HEK293 (cell line): Measurements from ENCODE around the gene PAM.

Experiments
- CTCF ChIA-PET: fragments of 350-600 bp; formaldehyde crosslinking; extraction: SDS; loops from one replicate; lab custom pipeline; 2021; ENCODE audit warnings: antibody characterized with exemption; lab: Yijun Ruan, JAX
- POLR2A ChIA-PET: fragments of 300-600 bp; formaldehyde crosslinking; extraction: SDS; loops from one replicate; lab custom pipeline; 2020; ENCODE audit warnings: antibody characterized with exemption, inconsistent platforms; lab: Yijun Ruan, JAX
- H3K27ac ChIP-seq: fragments of 200-500 bp; sonication (Bioruptor generic); 2 replicates; pipeline ENCODE4 v1.5.1; 2014; ENCODE audit warnings: low read depth, low read length, control low read depth, inconsistent platforms; ENCODE audit errors: extremely low read depth
- H3K36me3 ChIP-seq, 2 experiments: fragments of 200-500 bp in 1 of 2; sonication (Bioruptor generic) in 1 of 2; 1 replicate in 1 of 2; 2 replicates in 1 of 2; pipeline ENCODE4 v1.5.1; 2014 to 2017; ENCODE audit warnings: inconsistent platforms in 2 of 2, low read length in 2 of 2; ENCODE audit not compliant: control insufficient read depth in 2 of 2, insufficient read depth in 1 of 2
- H3K4me1 ChIP-seq: fragments of 200-500 bp; sonication (Bioruptor generic); 2 replicates; pipeline ENCODE4 v1.5.1; 2014; ENCODE audit warnings: mild to moderate bottlenecking, low read length, inconsistent platforms; ENCODE audit not compliant: control insufficient read depth, insufficient read depth
- H3K4me3 ChIP-seq: 2 replicates; pipeline ENCODE4 v1.5.1; 2011; ENCODE audit warnings: low read depth, mild to moderate bottlenecking, control low read depth, low read length, moderate library complexity
- H3K9me3 ChIP-seq: fragments of 200-500 bp; sonication (Bioruptor generic); 2 replicates; pipeline ENCODE4 v1.5.1; 2014; ENCODE audit warnings: low read depth, low read length, inconsistent platforms; ENCODE audit not compliant: control insufficient read depth, insufficient read depth
- KLF1 ChIP-seq: fragments of 450-650 bp; formaldehyde crosslinking; IDR thresholded peaks from 2 replicates; pipeline ENCODE4 v1.5.1; 2016; ENCODE audit warnings: missing biosample characterization, missing genetic modification characterization
- KLF7 ChIP-seq: fragments of 450-650 bp; formaldehyde crosslinking; IDR thresholded peaks from 2 replicates; pipeline ENCODE4 v1.5.1; 2016; ENCODE audit warnings: missing biosample characterization, missing genetic modification characterization, borderline replicate concordance
- TRIM28 ChIP-seq: IDR thresholded peaks from 2 replicates; pipeline ENCODE4 v1.6.1; 2011; ENCODE audit warnings: low read length, control low read depth, borderline replicate concordance
- YY2 ChIP-seq: fragments of 450-650 bp; formaldehyde crosslinking; IDR thresholded peaks from 2 replicates; pipeline ENCODE4 v1.5.1; 2016; ENCODE audit warnings: missing biosample characterization, missing genetic modification characterization
- ZBTB21 ChIP-seq: fragments of 450-650 bp; formaldehyde crosslinking; IDR thresholded peaks from 2 replicates; pipeline ENCODE4 v1.5.1; 2017; ENCODE audit warnings: missing biosample characterization, missing genetic modification characterization
- ZBTB8A ChIP-seq: fragments of 450-650 bp; formaldehyde crosslinking; IDR thresholded peaks from 2 replicates; pipeline ENCODE4 v1.5.1; 2016; ENCODE audit warnings: missing biosample characterization, missing genetic modification characterization
- ZFHX2 ChIP-seq: fragments of 450-650 bp; formaldehyde crosslinking; conservative IDR thresholded peaks from 2 replicates; pipeline ENCODE4 v1.5.1; 2016; ENCODE audit warnings: missing biosample characterization, missing genetic modification characterization
- ZNF138 ChIP-seq: fragments of 450-650 bp; formaldehyde crosslinking; IDR thresholded peaks from 2 replicates; pipeline ENCODE4 v1.5.1; 2016; ENCODE audit warnings: missing biosample characterization, missing genetic modification characterization, borderline replicate concordance
- ZNF174 ChIP-seq: fragments of 450-650 bp; formaldehyde crosslinking; IDR thresholded peaks from 2 replicates; pipeline ENCODE4 v1.5.0; 2017; ENCODE audit warnings: missing biosample characterization, mild to moderate bottlenecking, missing genetic modification characterization
- ZNF2 ChIP-seq: fragments of 450-650 bp; formaldehyde crosslinking; IDR thresholded peaks from 2 replicates; pipeline ENCODE4 v1.5.1; 2016; ENCODE audit warnings: missing biosample characterization, missing genetic modification characterization
- ZNF292 ChIP-seq: fragments of 450-650 bp; formaldehyde crosslinking; IDR thresholded peaks from 2 replicates; pipeline ENCODE4 v1.5.1; 2016; ENCODE audit warnings: low read depth, missing biosample characterization, missing genetic modification characterization, borderline replicate concordance
- ZNF354C ChIP-seq: fragments of 450-650 bp; formaldehyde crosslinking; IDR thresholded peaks from 2 replicates; pipeline ENCODE4 v1.5.1; 2016; ENCODE audit warnings: missing biosample characterization, missing genetic modification characterization, low read depth, borderline replicate concordance
- ZNF48 ChIP-seq: fragments of 450-650 bp; formaldehyde crosslinking; IDR thresholded peaks from 2 replicates; pipeline ENCODE4 v1.5.1; 2016; ENCODE audit warnings: missing biosample characterization, missing genetic modification characterization
- ZNF600 ChIP-seq: fragments of 450-650 bp; formaldehyde crosslinking; IDR thresholded peaks from 2 replicates; pipeline ENCODE4 v1.5.1; 2016; ENCODE audit warnings: missing biosample characterization, missing genetic modification characterization
- ZNF654 ChIP-seq: fragments of 450-650 bp; formaldehyde crosslinking; IDR thresholded peaks from 2 replicates; pipeline ENCODE4 v1.5.1; 2016; ENCODE audit warnings: low read depth, missing biosample characterization, missing genetic modification characterization
- ZNF76 ChIP-seq: fragments of 450-650 bp; formaldehyde crosslinking; IDR thresholded peaks from 2 replicates; pipeline ENCODE4; 2016; ENCODE audit warnings: low read depth, missing biosample characterization, missing genetic modification characterization, borderline replicate concordance
- ZNF768 ChIP-seq: fragments of 450-650 bp; formaldehyde crosslinking; IDR thresholded peaks from 2 replicates; pipeline ENCODE4 v1.5.1; 2018; ENCODE audit warnings: missing biosample characterization, mild to moderate bottlenecking, missing genetic modification characterization
- ZSCAN30 ChIP-seq: fragments of 450-650 bp; IDR thresholded peaks from 2 replicates; pipeline ENCODE4 v1.5.1; 2018; ENCODE audit warnings: missing biosample characterization, mild to moderate bottlenecking, missing genetic modification characterization, moderate library complexity
- ZXDB ChIP-seq: fragments of 450-650 bp; formaldehyde crosslinking; IDR thresholded peaks from 2 replicates; pipeline ENCODE4 v1.5.1; 2016; ENCODE audit warnings: missing biosample characterization, missing genetic modification characterization
- TF ChIP-seq, protein P1 (sequence below): fragments of 450-650 bp; formaldehyde crosslinking; conservative IDR thresholded peaks from 2 replicates; pipeline ENCODE4 v1.5.1; 2016; ENCODE audit warnings: low read depth, missing biosample characterization, missing genetic modification characterization
- TF ChIP-seq, protein P2 (sequence below): fragments of 450-650 bp; formaldehyde crosslinking; IDR thresholded peaks from 2 replicates; pipeline ENCODE4 v1.5.1; 2016; ENCODE audit warnings: missing biosample characterization, missing genetic modification characterization
- TF ChIP-seq, protein P3 (sequence below): fragments of 450-650 bp; formaldehyde crosslinking; IDR thresholded peaks from 2 replicates; pipeline ENCODE4 v1.5.1; 2016; ENCODE audit warnings: missing biosample characterization, missing genetic modification characterization
- TF ChIP-seq, protein P4 (sequence below): fragments of 450-650 bp; formaldehyde crosslinking; IDR thresholded peaks from 2 replicates; pipeline ENCODE4 v1.5.1; 2016; ENCODE audit warnings: missing biosample characterization, missing genetic modification characterization
- TF ChIP-seq, protein P5 (sequence below): fragments of 450-650 bp; formaldehyde crosslinking; IDR thresholded peaks from 2 replicates; pipeline ENCODE4 v1.5.1; 2017; ENCODE audit warnings: missing biosample characterization, missing genetic modification characterization
- TF ChIP-seq, protein P6 (sequence below): fragments of 450-650 bp; formaldehyde crosslinking; IDR thresholded peaks from 2 replicates; pipeline ENCODE4 v1.5.1; 2016; ENCODE audit warnings: missing biosample characterization, missing genetic modification characterization

PAM gene

DNA sequence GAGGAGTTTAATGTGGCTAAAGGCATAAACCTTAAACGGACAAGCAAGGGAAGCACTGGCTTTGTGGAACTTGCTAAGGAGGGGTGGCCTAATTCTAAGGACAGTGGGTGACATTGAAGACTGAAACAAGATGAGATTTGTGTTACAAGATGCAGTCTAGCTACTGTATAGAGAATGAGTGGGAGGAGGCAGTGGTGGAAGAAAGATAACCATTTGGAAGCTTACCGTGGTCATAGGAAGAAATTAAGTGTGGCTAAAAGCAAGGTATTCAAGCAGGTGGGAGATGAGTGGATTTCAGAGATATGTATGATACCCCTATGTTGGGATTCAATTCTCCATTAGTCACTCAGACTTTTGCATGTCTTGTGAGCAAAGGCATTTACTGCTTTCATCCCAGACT is 4.6 kb downstream of the PAM start (continued):
- TF ChIP-seq, protein P1, sequence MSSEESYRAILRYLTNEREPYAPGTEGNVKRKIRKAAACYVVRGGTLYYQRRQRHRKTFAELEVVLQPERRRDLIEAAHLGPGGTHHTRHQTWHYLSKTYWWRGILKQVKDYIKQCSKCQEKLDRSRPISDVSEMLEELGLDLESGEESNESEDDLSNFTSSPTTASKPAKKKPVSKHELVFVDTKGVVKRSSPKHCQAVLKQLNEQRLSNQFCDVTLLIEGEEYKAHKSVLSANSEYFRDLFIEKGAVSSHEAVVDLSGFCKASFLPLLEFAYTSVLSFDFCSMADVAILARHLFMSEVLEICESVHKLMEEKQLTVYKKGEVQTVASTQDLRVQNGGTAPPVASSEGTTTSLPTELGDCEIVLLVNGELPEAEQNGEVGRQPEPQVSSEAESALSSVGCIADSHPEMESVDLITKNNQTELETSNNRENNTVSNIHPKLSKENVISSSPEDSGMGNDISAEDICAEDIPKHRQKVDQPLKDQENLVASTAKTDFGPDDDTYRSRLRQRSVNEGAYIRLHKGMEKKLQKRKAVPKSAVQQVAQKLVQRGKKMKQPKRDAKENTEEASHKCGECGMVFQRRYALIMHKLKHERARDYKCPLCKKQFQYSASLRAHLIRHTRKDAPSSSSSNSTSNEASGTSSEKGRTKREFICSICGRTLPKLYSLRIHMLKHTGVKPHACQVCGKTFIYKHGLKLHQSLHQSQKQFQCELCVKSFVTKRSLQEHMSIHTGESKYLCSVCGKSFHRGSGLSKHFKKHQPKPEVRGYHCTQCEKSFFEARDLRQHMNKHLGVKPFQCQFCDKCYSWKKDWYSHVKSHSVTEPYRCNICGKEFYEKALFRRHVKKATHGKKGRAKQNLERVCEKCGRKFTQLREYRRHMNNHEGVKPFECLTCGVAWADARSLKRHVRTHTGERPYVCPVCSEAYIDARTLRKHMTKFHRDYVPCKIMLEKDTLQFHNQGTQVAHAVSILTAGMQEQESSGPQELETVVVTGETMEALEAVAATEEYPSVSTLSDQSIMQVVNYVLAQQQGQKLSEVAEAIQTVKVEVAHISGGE (tag by site-specific recombination), result no peak
- peak; percentile 62 for TF ChIP-seq ZFHX2 (tag by site-specific recombination)
- TF ChIP-seq, protein P2, sequence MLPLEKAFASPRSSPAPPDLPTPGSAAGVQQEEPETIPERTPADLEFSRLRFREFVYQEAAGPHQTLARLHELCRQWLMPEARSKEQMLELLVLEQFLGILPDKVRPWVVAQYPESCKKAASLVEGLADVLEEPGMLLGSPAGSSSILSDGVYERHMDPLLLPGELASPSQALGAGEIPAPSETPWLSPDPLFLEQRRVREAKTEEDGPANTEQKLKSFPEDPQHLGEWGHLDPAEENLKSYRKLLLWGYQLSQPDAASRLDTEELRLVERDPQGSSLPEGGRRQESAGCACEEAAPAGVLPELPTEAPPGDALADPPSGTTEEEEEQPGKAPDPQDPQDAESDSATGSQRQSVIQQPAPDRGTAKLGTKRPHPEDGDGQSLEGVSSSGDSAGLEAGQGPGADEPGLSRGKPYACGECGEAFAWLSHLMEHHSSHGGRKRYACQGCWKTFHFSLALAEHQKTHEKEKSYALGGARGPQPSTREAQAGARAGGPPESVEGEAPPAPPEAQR (tag by site-specific recombination), result no peak

DNA sequence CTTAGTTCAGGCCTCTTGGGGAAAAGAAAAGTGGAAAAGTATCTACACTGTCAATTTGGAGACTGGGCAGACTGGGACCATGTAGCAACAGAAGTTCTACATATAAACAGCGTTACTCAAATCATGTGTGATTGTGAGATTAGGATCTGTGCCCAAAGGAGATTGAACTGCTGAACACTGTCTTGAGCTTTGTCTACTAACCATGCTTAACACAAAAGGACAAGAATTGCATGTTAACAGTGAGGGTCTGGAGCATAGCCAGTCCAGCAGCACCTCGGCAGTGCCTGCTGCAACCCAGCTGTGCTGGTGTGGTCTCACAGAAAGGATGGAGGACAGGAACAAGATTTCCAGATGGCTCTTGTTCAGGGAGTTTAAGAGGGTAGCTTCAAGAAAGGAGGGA is 5.7 kb downstream of the PAM start:
- no peak overlapping the region for H3K4me3 ChIP-seq
- H3K9me3 ChIP-seq, result no peaks in the 10 kb centered on the region
- CTCF ChIA-PET, result interaction anchor here (0.7 to 1.2 kb wide), 2 partner anchors 46 to 195 kb away, joined by 3 to 4 read pairs; no protein-coding TSS in a partner anchor
- H3K4me1 ChIP-seq, result peaks cover 41% of the 10 kb centered on the region
- no peak overlapping the region for H3K27ac ChIP-seq
- POLR2A ChIA-PET, result interaction anchor here (0.5 kb wide), 1 partner anchor 353 kb away, joined by 3 read pairs; no protein-coding TSS in a partner anchor
- no peaks in the 10 kb centered on the region for H3K36me3 ChIP-seq
- TF ChIP-seq ZNF292 (no peak), ZBTB21 (tag by site-specific recombination) (no peak), ZNF138 (tag by site-specific recombination) (no peak), ZXDB (tag by site-specific recombination) (no peak), TRIM28 (0 out of 2 replicates have a peak, but pooled peaks have one; percentile 25), ZNF768 (tag by site-specific recombination) (no peak), ZSCAN30 (tag by site-specific recombination) (0 out of 2 replicates have a peak, but pooled peaks have one; percentile 23), ZNF600 (tag by site-specific recombination) (peak; percentile 94), ZNF48 (tag by site-specific recombination) (no peak), ZBTB8A (tag by site-specific recombination) (no peak), ZNF76 (tag by site-specific recombination) (no peak), ZNF654 (tag by site-specific recombination) (no peak), ZNF174 (tag by site-specific recombination) (no peak), KLF7 (no peak), YY2 (tag by site-specific recombination) (no peak), KLF1 (tag by site-specific recombination) (no peak), ZNF354C (no peak), ZNF2 (tag by site-specific recombination) (0 out of 2 replicates have a peak, but pooled peaks have one; percentile 26)
- TF ChIP-seq, protein P3, sequence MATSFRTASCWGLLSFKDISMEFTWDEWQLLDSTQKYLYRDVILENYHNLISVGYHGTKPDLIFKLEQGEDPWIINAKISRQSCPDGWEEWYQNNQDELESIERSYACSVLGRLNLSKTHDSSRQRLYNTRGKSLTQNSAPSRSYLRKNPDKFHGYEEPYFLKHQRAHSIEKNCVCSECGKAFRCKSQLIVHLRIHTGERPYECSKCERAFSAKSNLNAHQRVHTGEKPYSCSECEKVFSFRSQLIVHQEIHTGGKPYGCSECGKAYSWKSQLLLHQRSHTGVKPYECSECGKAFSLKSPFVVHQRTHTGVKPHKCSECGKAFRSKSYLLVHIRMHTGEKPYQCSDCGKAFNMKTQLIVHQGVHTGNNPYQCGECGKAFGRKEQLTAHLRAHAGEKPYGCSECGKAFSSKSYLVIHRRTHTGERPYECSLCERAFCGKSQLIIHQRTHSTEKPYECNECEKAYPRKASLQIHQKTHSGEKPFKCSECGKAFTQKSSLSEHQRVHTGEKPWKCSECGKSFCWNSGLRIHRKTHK (tag by site-specific recombination), result no peak
- TF ChIP-seq, protein P4, sequence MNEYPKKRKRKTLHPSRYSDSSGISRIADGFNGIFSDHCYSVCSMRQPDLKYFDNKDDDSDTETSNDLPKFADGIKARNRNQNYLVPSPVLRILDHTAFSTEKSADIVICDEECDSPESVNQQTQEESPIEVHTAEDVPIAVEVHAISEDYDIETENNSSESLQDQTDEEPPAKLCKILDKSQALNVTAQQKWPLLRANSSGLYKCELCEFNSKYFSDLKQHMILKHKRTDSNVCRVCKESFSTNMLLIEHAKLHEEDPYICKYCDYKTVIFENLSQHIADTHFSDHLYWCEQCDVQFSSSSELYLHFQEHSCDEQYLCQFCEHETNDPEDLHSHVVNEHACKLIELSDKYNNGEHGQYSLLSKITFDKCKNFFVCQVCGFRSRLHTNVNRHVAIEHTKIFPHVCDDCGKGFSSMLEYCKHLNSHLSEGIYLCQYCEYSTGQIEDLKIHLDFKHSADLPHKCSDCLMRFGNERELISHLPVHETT (tag by site-specific recombination), result no peak
- TF ChIP-seq, protein P5, sequence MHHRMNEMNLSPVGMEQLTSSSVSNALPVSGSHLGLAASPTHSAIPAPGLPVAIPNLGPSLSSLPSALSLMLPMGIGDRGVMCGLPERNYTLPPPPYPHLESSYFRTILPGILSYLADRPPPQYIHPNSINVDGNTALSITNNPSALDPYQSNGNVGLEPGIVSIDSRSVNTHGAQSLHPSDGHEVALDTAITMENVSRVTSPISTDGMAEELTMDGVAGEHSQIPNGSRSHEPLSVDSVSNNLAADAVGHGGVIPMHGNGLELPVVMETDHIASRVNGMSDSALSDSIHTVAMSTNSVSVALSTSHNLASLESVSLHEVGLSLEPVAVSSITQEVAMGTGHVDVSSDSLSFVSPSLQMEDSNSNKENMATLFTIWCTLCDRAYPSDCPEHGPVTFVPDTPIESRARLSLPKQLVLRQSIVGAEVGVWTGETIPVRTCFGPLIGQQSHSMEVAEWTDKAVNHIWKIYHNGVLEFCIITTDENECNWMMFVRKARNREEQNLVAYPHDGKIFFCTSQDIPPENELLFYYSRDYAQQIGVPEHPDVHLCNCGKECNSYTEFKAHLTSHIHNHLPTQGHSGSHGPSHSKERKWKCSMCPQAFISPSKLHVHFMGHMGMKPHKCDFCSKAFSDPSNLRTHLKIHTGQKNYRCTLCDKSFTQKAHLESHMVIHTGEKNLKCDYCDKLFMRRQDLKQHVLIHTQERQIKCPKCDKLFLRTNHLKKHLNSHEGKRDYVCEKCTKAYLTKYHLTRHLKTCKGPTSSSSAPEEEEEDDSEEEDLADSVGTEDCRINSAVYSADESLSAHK, result no peak
- TF ChIP-seq, protein P6, sequence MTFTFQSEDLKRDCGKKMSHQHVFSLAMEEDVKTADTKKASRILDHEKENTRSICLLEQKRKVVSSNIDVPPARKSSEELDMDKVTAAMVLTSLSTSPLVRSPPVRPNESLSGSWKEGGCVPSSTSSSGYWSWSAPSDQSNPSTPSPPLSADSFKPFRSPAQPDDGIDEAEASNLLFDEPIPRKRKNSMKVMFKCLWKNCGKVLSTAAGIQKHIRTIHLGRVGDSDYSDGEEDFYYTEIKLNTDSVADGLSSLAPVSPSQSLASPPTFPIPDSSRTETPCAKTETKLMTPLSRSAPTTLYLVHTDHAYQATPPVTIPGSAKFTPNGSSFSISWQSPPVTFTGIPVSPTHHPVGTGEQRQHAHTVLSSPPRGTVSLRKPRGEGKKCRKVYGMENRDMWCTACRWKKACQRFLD (tag by site-specific recombination), result no peak
